ENCODE results near the gene SVOPL. TPM values are rescaled to one million over a fixed set of nuclear protein-coding genes. Genes with fewer than 3 reads are reported as not detected.
"Not testable (repeated sequence)": the region's sequence is repeated elsewhere in the genome, so short reads cannot be mapped to it uniquely, and the experiment has no call there.

SVOPL gene
- polyA plus RNA-seq, 3 donors: 2.3 to 2.9 (median 2.9) TPM

GRCh38 chr7:138705167-138705566 lies 4.0 kb upstream of the SVOPL start:
- no peak for DNase-seq (ENCODE audit: low read depth in 3 of 3, low spot score in 2 of 3)

DNA sequence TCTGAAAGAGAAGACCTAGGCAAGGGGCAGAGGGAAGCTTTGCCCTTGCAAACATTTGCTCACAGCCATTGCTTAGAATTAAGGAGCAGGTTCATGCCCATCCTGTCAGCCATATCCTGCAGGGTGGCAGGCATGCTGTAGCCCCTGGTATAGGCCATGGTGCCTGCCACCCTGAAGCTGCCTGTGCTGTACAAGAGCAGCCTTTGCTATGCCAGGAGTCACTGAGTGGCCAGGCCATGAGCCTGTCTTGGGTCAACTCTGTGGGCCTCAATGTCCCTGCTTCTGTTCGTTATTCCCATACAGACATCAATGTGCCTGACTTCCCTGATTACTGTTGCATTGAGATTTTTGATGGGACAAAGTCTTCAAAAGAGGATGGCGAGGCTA lies 368 bp upstream of the SVOPL start:
- no peak for DNase-seq (ENCODE audit: low read depth in 3 of 3, low spot score in 2 of 3)

- DNase-seq (ENCODE audit: low read depth in 3 of 3, low spot score in 2 of 3): no peak
These were observed 1.5 kb downstream of the SVOPL start for GRCh38 chr7:138699661-138700060.

GRCh38 chr7:138698281-138698680 lies 2.9 kb downstream of the SVOPL start:
- no peak for DNase-seq (ENCODE audit: low read depth in 3 of 3, low spot score in 2 of 3)

- DNase-seq (ENCODE audit: low read depth in 3 of 3, low spot score in 2 of 3): no peak
These were observed 3.5 kb downstream of the SVOPL start for GRCh38 chr7:138697535-138698182.

- not testable (repeated sequence) for DNase-seq (ENCODE audit: low read depth in 3 of 3, low spot score in 2 of 3)
These were observed 5.4 kb downstream of the SVOPL start for GRCh38 chr7:138695776-138696175.

DNA sequence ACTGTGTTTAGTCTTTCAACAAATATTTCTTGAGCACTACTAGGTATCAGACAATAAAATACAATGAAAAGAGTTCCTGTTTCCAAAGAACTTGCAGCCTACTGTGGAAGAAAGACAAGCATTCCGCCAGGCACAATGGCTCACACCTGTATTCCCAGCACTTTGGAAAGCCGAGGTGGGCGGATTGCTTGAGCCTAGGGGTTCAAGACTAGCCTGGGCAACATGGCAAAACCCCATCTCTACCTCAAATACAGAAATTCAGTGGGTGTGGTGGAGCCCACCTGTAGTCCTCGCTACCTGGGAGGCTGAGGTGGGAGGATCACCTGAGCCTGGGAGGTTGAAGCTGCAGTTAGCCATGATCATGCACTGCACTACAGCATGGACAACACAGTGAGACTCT lies 6.1 kb downstream of the SVOPL start:
- no peak for DNase-seq (ENCODE audit: low read depth in 3 of 3, low spot score in 2 of 3)

DNA sequence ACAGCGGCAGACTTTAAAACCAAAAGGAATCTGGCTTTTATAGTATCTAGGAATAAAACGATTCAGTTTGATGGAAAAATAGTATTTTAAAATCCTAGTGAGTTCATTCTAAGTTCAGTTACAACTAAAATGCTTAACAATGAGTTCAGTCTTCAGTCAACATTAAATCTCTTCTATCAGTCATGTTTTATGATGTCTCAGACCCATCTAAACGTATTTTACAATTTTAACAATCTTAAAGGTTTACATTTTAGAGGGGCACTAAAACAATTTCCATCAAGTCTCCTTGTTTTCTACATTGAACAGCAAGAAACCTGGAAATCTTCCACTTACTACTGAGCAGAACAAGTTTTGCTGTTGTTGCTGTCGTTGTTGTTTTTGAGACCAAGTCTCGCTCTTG lies 10.0 kb downstream of the SVOPL start:
- peak in 1 of 3 donors; percentile 15 for DNase-seq (ENCODE audit: low read depth in 3 of 3, low spot score in 2 of 3)

- DNase-seq (ENCODE audit: low read depth in 3 of 3, low spot score in 2 of 3): no peak
These were observed 10.7 kb downstream of the SVOPL start for GRCh38 chr7:138690495-138690894.

- not testable (repeated sequence) for DNase-seq (ENCODE audit: low read depth in 3 of 3, low spot score in 2 of 3)
These were observed 13.1 kb downstream of the SVOPL start for GRCh38 chr7:138688037-138688436.

GRCh38 chr7:138684340-138684739 lies 16.8 kb downstream of the SVOPL start:
- no peak for DNase-seq (ENCODE audit: low read depth in 3 of 3, low spot score in 2 of 3)

- DNase-seq (ENCODE audit: low read depth in 3 of 3, low spot score in 2 of 3): no peak
These were observed 21.4 kb downstream of the SVOPL start for GRCh38 chr7:138679793-138680192.

- DNase-seq (ENCODE audit: low read depth in 3 of 3, low spot score in 2 of 3): no peak
These were observed 30.6 kb downstream of the SVOPL start for GRCh38 chr7:138670594-138670993.

DNA sequence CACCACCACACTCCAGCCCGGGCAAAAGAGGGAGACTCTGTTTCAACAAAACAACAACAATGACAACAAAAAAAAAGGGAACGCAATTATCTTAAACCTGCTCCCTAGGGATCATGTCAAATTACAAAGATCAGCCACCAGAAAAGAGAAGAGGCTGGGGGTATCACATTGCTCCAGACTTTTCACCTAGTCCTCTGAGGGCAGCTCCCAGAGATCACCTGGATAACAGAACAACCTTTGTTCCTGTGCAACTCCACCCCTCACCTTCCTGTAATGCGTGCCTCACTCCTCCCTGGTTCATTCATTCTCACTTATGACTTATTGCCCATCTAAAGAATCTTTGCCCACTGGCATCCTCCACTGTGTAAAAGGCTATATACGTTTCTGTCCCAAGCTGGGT lies 31.8 kb downstream of the SVOPL start:
- DNase-seq (ENCODE audit: low read depth in 3 of 3, low spot score in 2 of 3): no peak

GRCh38 chr7:138668946-138669345 lies 32.2 kb downstream of the SVOPL start:
- DNase-seq (ENCODE audit: low read depth in 3 of 3, low spot score in 2 of 3): no peak

DNA sequence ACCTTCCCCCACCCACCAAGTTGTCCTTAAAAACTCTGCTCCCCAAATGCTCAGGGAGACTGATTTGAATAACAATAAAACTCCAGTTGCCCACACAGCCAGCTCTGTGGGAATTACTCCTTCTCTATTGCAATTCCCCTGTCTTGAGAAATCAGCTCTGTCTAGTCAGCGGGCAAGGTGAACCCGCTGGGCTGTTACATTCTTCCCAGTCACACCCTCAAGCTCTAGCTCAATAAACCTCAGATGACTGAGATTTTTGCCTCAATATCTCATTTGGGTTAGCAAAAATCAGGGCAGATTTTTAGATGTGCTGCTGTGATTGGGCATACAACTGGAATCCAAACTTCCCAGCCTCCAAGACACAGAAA lies 32.9 kb downstream of the SVOPL start:
- no peak for DNase-seq (ENCODE audit: low read depth in 3 of 3, low spot score in 2 of 3)

- no peak for DNase-seq (ENCODE audit: low read depth in 3 of 3, low spot score in 2 of 3)
These were observed 33.5 kb downstream of the SVOPL start for GRCh38 chr7:138667535-138668228.

DNA sequence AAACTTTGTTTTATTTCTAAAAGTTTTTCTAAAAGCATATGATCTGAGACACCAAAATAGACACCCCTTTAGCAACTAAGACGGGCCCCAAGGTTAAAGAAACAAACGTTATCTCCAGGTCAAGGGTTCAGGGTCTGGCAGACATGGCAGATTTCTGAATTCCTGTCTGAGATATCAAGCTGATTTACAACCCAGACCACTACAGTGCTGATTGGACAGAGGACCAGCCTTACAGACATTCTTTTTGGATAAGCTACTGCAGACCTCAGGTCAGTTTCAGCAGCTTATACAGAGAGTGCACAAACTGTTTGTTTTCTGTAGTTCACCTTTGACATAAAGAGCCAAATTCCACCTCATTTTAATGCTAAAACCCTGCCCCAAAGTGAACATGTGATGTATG lies 34.8 kb downstream of the SVOPL start:
- no peak for DNase-seq (ENCODE audit: low read depth in 3 of 3, low spot score in 2 of 3)

DNA sequence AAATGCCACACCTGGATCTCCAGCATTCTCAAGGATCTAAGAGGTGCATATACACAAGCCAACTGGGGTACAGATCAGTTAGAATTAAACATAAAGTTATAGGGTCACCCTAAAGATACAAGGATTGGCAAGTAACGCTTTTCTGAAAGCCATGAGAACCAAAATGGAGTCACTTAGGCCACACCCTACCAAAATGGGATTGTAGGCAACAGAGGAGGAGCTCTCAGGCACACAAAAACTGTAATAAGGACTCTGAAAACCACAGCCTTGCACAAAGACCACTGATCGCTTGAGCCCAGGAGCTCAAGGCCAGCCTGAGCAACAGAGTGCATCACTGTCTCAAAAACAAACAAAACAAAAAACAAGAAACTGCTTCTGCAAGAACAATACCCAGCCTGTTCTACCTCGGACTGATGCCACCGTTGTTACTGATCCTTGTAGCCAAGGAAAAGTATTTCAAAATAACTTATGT lies 35.5 kb downstream of the SVOPL start:
- DNase-seq (ENCODE audit: low read depth in 3 of 3, low spot score in 2 of 3): no peak

DNA sequence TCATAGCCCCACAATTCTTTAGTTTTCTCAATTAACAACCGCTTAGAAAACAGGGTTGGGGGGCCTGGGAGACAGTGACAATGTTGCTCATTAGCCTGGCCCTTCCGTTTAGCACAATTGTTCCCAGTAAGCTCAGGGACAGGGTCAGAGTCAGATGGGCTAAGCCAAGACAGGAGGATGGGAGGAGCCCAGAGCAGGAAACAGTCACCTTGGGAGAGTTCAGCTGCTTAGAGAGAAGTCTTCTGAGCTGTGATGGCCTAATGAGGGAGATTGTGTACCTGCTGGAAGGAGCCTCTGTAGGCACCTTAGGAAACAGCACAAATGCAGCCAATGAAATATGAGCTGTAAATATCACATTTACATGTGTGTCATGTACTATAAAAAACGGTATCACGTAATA lies 35.9 kb downstream of the SVOPL start:
- no peak for DNase-seq (ENCODE audit: low read depth in 3 of 3, low spot score in 2 of 3)

DNA sequence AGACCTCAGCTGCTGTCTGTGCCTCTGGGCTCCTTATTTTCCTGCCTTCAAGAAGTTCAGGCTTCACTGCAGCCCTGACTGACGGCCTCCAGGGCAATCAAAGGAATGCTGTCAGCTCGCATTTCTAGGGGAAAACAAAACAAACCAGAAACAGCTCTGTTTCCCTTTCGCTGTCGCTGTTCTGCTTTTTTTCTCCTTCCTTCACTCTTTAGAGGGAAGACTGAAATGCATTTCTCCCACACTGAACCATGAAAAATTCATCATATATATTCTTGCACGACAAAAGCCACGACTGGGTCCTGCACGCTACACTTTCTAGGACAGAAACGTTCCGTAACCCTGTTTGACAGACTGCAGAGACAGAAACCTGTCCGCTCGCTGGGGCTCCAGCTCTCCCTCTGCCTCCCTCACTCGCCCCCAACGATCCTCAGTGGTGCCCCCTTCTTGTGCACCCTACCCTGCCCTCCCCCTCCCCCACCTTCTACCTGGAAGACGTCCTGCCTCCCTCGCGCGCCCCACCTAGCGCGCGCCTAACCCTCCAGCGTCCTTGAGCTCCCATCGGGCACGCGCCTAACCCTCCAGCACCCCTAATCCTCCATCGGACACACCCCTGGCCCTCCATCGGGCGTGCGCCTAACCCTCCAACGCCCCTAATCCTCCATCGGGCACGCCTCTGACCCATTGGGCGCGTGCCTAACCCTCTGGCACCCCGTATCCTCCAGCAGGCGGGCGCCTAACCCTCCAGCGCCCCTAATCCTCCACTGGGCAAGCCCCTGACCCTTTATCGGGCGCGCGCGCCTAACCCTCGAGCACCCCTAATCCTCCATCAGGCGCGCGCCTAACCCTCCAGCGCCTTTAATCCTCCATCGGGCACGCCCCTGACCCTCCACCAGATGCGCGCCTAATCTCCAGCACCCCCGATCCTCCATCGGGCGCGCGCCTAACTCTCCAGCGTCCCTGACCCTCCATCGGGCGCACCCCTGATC lies 37.1 kb downstream of the SVOPL start:
- peak in 1 of 3 donors; percentile 61 for DNase-seq (ENCODE audit: low read depth in 3 of 3, low spot score in 2 of 3)
